Osteocyte (in vitro differentiated cells): ENCODE data around the gene C1orf210. TPM values are rescaled to one million over a fixed set of nuclear protein-coding genes. Genes with fewer than 3 reads are reported as not detected.

ENCODE experiments used
- DNase-seq: peaks from one replicate; pipeline ENCODE4 v3.0.0; 2021; ENCODE audit warnings: mixed read lengths; ENCODE audit not compliant: unreplicated experiment; ENCODE audit errors: extremely low spot score
- H3K27ac Mint-ChIP-seq: one replicate; pipeline ENCODE4 v1.8.0; 2021; ENCODE audit warnings: mild to moderate bottlenecking, mixed read lengths; ENCODE audit not compliant: unreplicated experiment
- H3K27me3 Mint-ChIP-seq: one replicate; pipeline ENCODE4 v1.8.0; 2021; ENCODE audit warnings: mixed read lengths; ENCODE audit not compliant: unreplicated experiment
- H3K36me3 Mint-ChIP-seq: one replicate; pipeline ENCODE4 v1.8.0; 2021; ENCODE audit warnings: mixed read lengths; ENCODE audit not compliant: unreplicated experiment
- H3K4me1 Mint-ChIP-seq: one replicate; pipeline ENCODE4 v1.8.0; 2021; ENCODE audit warnings: mixed read lengths; ENCODE audit not compliant: unreplicated experiment
- H3K4me3 Mint-ChIP-seq: one replicate; pipeline ENCODE4 v1.8.0; 2021; ENCODE audit warnings: mild to moderate bottlenecking, moderate library complexity, mixed read lengths; ENCODE audit not compliant: unreplicated experiment
- H3K9me3 Mint-ChIP-seq: one replicate; pipeline ENCODE4 v1.8.0; 2021; ENCODE audit warnings: mixed read lengths; ENCODE audit not compliant: unreplicated experiment
- total RNA-seq: library from RNA; stranded (reverse); gene quantifications from 2 replicates; pipeline ENCODE4 v1.2.1, GENCODE V29; 2021
- TF ChIP-seq, protein P1 (sequence below): fragments of 200-600 bp; sonication (generic); IDR thresholded peaks from 2 replicates; pipeline ENCODE4 v1.5.0; 2021; ENCODE audit warnings: antibody characterized with exemption, mild to moderate bottlenecking, moderate library complexity

C1orf210 gene
- total RNA-seq, 1 donor from 2014 or later, result not detected

DNA sequence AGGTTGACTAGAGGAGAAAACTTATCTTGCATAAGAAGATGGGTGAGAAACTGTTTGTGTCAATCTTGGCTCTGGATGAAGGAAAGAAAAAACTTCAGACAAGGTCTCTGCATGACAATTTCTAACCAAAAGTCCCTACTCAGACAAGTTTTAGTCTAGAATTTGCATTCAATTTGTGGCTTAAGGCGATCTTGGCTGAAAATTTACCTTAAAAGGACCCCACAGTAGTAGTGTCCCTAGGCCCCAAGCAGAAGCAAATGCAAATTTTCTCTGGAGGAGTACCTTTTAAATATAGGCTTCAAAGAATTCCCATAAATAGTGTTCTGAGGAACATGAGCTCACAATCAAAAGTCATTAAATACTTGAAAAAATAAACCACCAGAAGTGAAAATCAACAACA is 33.2 kb downstream of the C1orf210 start:
- H3K36me3 Mint-ChIP-seq, result no peaks in the 10 kb centered on the region
- no peak overlapping the region for H3K4me3 Mint-ChIP-seq
- H3K4me1 Mint-ChIP-seq, result no peaks in the 10 kb centered on the region
- TF ChIP-seq, protein P1, sequence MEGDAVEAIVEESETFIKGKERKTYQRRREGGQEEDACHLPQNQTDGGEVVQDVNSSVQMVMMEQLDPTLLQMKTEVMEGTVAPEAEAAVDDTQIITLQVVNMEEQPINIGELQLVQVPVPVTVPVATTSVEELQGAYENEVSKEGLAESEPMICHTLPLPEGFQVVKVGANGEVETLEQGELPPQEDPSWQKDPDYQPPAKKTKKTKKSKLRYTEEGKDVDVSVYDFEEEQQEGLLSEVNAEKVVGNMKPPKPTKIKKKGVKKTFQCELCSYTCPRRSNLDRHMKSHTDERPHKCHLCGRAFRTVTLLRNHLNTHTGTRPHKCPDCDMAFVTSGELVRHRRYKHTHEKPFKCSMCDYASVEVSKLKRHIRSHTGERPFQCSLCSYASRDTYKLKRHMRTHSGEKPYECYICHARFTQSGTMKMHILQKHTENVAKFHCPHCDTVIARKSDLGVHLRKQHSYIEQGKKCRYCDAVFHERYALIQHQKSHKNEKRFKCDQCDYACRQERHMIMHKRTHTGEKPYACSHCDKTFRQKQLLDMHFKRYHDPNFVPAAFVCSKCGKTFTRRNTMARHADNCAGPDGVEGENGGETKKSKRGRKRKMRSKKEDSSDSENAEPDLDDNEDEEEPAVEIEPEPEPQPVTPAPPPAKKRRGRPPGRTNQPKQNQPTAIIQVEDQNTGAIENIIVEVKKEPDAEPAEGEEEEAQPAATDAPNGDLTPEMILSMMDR, result no peak
- H3K27ac Mint-ChIP-seq, result no peak overlapping the region
- peaks cover 41% of the 10 kb centered on the region for H3K27me3 Mint-ChIP-seq
- no peak for DNase-seq
- peaks cover under 1% of the 10 kb centered on the region for H3K9me3 Mint-ChIP-seq

DNA sequence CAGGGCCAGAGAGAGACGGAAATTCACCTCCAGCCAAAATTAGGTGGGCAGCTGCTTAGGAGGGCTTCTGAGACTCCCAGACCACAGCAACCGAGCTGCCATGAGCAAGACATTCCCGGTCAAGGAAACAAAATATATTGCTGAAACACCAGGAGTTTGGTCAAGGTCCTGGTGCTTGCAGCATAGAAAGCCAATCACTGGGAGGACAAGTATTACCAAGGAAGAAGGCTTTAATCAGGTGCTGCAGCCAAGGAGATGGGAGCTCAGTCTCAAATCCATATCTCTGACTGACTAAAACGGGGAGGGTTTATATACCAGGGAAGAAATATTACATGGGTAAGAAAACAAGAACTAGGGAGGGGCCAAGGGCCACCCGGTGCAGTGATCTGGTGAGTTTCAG is 34.4 kb downstream of the C1orf210 start:
- TF ChIP-seq, protein P1, result no peak
- Mint-ChIP-seq H3K36me3 (no peaks in the 10 kb centered on the region), H3K4me3 (no peak overlapping the region), H3K4me1 (no peaks in the 10 kb centered on the region), H3K27ac (no peak overlapping the region), H3K9me3 (peaks cover 10% of the 10 kb centered on the region), H3K27me3 (peaks cover 38% of the 10 kb centered on the region)
- no peak for DNase-seq

DNA sequence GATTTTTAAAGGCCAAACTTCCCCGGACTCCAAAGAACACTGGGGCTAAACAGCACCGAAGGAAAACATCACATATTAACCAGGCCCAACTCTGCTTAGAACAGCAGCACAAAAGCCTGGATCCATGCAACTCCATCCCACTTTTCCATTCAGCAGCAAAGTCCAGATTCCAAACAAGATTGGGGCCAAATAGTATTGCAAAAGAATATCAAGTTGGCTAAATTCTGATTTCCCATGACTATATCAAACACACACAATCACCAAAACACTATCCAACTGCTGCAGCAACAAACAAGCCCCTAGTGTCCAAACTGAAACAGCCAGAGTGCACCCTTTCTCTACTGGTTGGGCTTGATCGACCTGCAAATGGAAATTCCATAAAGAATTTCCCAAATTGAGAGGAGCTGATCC is 35.0 kb downstream of the C1orf210 start:
- Mint-ChIP-seq H3K4me1 (no peaks in the 10 kb centered on the region), H3K4me3 (no peak overlapping the region), H3K9me3 (peaks cover 14% of the 10 kb centered on the region), H3K27ac (no peak overlapping the region), H3K27me3 (peaks cover 37% of the 10 kb centered on the region), H3K36me3 (no peaks in the 10 kb centered on the region)
- TF ChIP-seq, protein P1, result no peak
- DNase-seq, result no peak

DNA sequence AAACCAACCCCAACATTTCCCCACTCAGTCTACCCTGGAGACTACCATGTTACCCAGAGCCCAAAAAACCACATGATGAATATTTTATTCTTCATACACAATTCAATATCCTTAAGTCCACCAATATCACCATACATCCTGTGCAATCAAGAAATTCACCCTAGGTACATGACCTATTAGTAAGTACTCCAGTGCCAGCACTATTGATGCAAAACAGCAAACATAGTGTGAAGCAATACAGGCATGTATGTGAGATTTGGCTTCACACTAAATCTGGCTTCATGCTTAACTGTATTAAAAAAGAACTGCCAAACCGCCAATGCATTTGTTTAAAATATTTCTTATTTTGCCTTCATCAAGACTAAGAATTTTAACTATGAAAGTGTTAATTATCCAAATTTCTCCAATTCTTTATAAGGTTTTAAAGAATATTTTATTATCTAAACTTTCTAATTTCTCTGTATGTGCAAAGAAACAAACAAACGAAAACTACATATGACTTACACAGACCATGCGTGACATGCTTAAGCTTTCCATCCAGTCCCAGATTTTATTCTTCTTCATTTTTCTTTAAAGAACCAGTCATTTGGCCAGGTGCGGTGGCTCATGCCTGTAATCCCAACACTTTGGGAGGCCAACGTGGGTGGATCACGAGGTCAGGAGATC is 38.0 kb downstream of the C1orf210 start:
- H3K4me1 Mint-ChIP-seq, result no peaks in the 10 kb centered on the region
- H3K27me3 Mint-ChIP-seq, result peaks cover 16% of the 10 kb centered on the region
- H3K4me3 Mint-ChIP-seq, result no peak overlapping the region
- H3K36me3 Mint-ChIP-seq, result no peaks in the 10 kb centered on the region
- TF ChIP-seq, protein P1, result no peak
- H3K27ac Mint-ChIP-seq, result no peak overlapping the region
- no peak for DNase-seq
- peaks cover 14% of the 10 kb centered on the region for H3K9me3 Mint-ChIP-seq

DNA sequence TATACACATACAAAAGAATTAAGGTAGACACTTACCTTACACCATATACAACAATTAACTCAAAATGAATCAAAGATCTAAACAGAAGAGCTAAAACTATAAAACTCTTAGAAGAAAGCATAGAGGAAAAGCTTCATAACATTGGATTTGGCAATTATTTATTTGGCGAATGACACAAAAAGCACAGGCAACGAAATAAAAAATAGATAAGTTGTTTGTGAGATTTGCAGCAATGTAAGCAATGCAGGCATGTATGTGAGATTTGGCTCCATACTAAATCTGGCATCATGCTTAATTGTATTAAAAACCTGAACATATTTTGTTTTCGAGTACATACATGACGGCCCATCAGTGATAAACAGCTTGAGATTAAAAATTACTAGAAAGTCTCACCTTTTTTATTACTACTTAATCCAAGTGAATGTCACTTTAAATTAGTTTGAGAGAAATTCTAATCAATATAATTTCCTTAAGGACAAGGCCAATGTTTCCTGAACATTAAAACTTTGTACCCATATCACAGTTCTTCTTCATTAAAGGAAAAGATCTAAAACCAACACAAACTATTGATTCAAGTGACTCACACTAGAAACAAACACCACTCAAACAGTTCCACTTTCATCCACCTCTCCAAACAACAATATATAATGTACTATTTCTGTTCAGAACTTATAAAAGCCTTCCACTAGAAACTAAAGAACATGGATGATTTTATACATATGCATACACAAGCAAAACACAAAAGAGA is 38.7 kb downstream of the C1orf210 start:
- no peaks in the 10 kb centered on the region for H3K36me3 Mint-ChIP-seq
- TF ChIP-seq, protein P1, result no peak
- H3K27ac Mint-ChIP-seq, result no peak overlapping the region
- H3K27me3 Mint-ChIP-seq, result peaks cover 10% of the 10 kb centered on the region
- no peaks in the 10 kb centered on the region for H3K4me1 Mint-ChIP-seq
- no peak overlapping the region for H3K4me3 Mint-ChIP-seq
- H3K9me3 Mint-ChIP-seq, result peaks cover 14% of the 10 kb centered on the region
- no peak for DNase-seq
